Fibroblast of villous mesenchyme (primary cell): ENCODE measurements around the gene SECTM1. TPM values are rescaled to one million over a fixed set of nuclear protein-coding genes. Genes with fewer than 3 reads are reported as not detected.

Experiments
- DNase-seq: peaks from one replicate; pipeline ENCODE4 v3.0.0-alpha.2; 2010; ENCODE audit warnings: low read depth
- H3K4me3 ChIP-seq: 2 replicates; pipeline ENCODE4 v1.5.1; 2011; ENCODE audit warnings: low read depth, mild to moderate bottlenecking, low read length
- total RNA-seq: library from RNA; depleted of rRNA; stranded (reverse); fragments of >200 nt; gene quantifications from 2 replicates; pipeline ENCODE4 v1.2.3, GENCODE V29; 2012
- TF ChIP-seq, protein P1 (sequence below): IDR thresholded peaks from 2 replicates; pipeline ENCODE4 v1.5.1; 2012; ENCODE audit warnings: low read depth, mild to moderate bottlenecking, low read length; ENCODE audit not compliant: insufficient read depth

SECTM1 gene
- total RNA-seq, 1 donor = 24.2 TPM

DNA sequence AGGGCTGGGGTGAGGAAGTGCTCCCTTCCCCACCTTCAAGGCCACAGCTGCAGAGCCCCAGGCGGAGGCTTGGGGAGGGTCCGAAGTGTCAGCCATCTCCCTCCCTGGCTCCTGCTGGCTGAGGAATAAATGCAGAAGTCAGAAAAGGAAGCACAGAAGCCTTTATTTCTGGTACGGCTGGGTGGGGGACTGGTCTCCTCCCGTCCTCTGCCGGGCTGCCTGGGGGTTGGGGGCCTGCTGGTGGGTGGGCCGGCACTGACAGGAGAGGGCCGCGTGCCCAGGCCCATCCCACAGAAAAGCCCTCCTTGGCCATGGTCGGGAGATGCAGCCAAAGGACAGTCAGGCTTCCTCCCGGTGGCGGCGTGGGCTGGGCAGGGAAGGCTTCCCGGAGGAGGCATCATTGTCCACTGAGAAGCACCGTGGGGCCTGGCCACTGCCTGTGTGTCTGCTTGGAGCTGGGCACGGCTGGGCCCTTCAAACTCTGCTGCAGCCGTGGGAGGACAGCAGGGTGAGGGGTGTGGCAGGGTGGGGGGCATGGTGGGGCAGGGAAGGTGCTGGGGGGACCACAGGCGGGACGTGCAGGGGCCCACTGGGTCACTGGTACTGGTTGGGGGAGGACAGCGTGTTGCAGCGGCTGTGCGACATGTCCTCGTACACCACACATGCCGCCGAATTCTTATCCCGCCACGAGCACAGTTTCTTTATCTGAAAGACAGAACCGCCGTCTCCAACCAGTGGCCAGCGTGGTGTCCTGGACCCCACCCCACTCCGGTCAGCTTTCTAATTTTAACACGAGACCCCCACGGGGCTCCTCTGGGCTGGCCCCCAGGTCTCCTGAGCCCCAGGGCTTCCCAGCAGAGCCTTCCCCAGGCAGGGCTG, 18.6 kb downstream of the SECTM1 start:
- no peak for DNase-seq
- H3K4me3 ChIP-seq = no peak overlapping the region
- TF ChIP-seq, protein P1, sequence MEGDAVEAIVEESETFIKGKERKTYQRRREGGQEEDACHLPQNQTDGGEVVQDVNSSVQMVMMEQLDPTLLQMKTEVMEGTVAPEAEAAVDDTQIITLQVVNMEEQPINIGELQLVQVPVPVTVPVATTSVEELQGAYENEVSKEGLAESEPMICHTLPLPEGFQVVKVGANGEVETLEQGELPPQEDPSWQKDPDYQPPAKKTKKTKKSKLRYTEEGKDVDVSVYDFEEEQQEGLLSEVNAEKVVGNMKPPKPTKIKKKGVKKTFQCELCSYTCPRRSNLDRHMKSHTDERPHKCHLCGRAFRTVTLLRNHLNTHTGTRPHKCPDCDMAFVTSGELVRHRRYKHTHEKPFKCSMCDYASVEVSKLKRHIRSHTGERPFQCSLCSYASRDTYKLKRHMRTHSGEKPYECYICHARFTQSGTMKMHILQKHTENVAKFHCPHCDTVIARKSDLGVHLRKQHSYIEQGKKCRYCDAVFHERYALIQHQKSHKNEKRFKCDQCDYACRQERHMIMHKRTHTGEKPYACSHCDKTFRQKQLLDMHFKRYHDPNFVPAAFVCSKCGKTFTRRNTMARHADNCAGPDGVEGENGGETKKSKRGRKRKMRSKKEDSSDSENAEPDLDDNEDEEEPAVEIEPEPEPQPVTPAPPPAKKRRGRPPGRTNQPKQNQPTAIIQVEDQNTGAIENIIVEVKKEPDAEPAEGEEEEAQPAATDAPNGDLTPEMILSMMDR = no peak

DNA sequence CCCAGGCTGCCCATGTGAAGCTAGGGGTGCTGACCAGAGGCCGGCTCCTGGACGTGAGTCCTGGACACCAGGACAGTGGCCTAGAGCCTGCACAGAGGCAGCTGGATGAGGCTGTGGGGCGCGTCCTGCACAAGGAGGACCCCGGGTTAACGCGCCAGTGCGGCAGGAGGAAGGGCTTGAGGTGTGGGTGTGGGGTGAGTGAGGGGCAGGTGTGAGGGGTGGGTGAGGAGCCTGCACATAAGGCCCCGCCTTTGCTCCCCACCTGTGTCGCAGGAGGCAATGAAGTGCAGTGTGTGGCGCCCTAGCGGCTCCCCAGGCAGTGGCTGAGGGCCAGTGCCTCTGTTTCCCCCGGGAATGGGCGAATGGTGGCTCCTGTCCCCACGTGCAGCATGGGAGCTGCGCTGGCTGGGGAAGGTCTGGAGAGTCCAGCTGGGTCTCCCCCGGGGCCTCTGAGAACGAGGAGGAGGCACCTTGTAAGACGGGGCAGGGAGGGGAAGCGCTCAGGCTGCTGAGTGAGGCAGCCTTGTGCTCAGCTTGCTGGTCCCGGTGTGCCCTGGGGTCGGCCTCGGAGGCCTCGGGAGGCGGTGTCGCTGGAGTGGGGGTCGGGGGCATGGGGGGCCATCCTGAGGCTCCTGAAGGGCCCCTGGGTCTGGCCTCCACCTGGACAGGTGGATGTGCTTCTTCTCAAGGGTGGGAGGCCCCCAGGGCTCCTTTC, 19.4 kb downstream of the SECTM1 start:
- no peak overlapping the region for H3K4me3 ChIP-seq
- TF ChIP-seq, protein P1 = no peak
- no peak for DNase-seq

DNA sequence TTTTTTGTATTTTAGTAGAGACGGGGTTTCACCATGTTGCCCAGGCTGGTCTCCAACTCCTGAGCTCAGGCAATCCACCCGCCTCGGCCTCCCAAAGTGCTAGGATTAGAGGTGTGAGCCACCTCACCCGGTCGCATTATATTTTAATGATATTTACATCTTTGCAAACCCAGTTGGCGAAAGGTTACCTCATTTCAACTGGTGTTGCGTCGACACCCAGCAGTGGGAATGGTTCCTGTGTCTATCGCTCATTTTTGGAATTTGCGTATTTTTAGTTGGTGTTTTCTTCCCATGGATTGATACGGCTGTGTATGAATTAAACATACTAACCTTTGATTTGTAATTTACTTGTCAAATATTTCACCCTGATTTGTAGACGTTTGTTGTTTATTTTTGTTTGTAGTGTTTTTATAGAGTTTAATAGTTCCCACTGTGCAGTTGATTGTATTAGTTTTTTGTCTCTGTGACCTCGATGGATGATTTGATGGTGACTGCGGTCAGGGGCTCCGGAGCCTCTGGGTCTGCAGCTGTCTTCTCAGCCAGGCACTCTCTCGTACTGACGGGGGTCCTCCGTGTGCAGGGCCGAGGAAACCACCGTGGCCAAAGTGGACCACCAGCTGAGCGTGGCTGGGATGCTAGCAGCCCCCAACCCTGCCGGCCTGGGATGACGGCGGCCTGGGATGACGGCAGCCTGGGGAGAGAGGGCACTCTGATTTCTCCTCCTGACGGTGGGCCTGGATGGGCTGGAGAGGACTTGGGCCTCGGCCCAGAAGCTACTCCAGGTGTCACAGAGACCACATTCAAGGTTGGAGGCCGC, 20.2 kb downstream of the SECTM1 start:
- TF ChIP-seq, protein P1 = no peak
- H3K4me3 ChIP-seq = no peak overlapping the region
- DNase-seq = no peak

DNA sequence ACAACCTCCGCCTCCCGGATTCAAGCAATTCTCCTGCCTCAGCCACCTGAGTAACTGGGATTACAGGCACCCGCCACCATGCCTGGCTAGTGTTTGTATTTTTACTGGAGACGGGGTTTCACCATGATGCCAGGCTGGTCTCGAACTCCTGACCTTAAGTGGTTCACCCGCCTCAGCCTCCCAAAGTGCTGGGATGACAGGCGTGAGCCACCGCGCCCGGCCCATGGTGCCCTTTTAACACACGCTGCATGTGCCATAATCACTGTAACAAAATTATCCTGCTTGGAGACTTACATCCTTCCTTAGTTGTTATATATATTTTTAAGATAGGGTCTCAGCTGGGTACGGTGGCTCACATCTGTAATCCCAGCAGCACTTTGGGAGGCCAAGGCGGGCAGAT, 21.6 kb downstream of the SECTM1 start:
- no peak for DNase-seq
- no peak overlapping the region for H3K4me3 ChIP-seq
- TF ChIP-seq, protein P1 = no peak

DNA sequence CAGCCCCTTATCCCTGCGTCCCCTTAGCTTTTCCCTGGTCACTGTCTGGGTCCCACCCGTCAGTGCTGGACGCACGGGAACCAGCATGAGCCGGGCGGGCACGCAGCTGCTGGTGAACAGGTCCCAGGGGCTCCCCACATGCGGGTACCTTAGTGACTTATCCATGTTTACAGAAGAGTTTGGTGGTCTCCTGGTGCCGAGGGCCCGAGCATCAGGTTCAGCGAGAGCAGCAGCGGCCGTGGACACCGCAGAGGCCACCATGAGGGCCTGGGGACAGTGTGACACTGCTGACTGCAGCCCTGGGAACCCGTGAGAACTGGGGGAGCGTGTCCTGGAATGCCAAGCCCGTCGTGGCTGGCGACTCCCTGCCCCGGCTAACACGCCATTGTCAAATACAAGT, 22.7 kb downstream of the SECTM1 start:
- no peak for DNase-seq
- TF ChIP-seq, protein P1 = no peak
- H3K4me3 ChIP-seq = no peak overlapping the region

DNA sequence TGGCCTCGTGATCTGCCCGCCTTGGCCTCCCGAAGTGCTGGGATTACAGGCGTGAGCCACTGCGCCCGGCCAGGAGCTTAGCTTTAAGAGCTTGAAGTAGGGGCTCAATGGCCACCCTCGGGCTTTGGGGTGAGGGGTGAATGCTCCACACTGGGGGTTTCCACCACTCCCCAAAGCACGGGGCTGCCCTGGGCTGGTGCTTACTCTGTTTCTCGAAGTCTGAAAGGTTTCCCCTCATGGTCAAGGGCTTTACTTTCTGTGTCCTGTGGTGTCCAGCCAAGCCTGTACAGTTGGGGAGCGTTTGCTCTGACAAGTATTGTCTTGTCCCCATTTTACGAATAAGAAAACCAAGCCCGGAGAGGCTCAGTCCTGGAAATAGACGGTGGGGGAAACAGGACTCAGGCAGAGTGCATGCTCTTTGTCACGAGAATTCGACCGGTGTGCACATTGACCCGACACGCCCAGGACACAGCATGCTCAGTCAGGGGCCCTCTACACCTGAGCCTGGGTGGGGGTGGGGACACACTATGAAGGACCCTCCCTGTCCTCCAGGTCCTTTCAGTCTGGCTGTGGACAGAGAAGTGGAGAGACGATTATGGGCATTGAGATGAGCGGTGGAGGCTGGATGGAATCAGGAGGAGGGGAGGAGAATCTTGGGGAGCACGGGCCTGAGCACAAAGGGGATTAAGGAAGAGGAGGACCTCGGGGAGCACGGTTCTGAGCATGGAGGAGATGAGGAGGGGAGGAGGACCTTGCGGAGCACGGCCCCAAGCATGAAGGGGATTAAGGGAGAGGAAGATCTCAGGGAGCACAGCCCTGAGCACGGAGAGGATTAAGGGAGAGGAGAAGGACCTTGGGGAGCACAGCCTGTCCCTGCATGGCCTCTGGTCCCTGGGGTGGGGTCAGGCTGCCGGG, 23.7 kb downstream of the SECTM1 start:
- TF ChIP-seq, protein P1 = no peak
- no peak for DNase-seq
- H3K4me3 ChIP-seq = no peak overlapping the region
